HG03135 (cell line): ENCODE data around the gene NTRK2.

Source experiments
- ATAC-seq: cut with Tn5 transposase; IDR thresholded peaks from one replicate; pipeline ENCODE4 v1.9.1; 2021; ENCODE audit warnings: mild to moderate bottlenecking, moderate library complexity; ENCODE audit not compliant: unreplicated experiment

Gene NTRK2

GRCh38 chr9:85004818-85005413 lies 335.4 kb downstream of the NTRK2 start:
- no peak for ATAC-seq

GRCh38 chr9:85007748-85008147 lies 338.2 kb downstream of the NTRK2 start:
- ATAC-seq, result no peak

- no peak for ATAC-seq
Measured at GRCh38 chr9:85008215-85008614, 338.7 kb downstream of the NTRK2 start.

- peak; percentile 80 for ATAC-seq
Measured at GRCh38 chr9:85009251-85009650, 339.7 kb downstream of the NTRK2 start.

GRCh38 chr9:85013703-85014102 lies 344.2 kb downstream of the NTRK2 start:
- ATAC-seq, result no peak

- no peak for ATAC-seq
Measured at GRCh38 chr9:85014292-85014691, 344.8 kb downstream of the NTRK2 start.

- no peak for ATAC-seq
Measured at GRCh38 chr9:85016384-85017006, 347.0 kb downstream of the NTRK2 start.

GRCh38 chr9:85020791-85021190 lies 351.3 kb downstream of the NTRK2 start:
- ATAC-seq, result no peak

- ATAC-seq, result no peak
Measured at GRCh38 chr9:85021686-85022085, 352.2 kb downstream of the NTRK2 start.

GRCh38 chr9:85024374-85024773 lies 354.8 kb downstream of the NTRK2 start:
- no peak for ATAC-seq

- ATAC-seq, result no peak
Measured at GRCh38 chr9:85025638-85026037, 356.1 kb downstream of the NTRK2 start.

- no peak for ATAC-seq
Measured at GRCh38 chr9:85027870-85028269, 358.3 kb downstream of the NTRK2 start.

- ATAC-seq, result no peak
Measured at GRCh38 chr9:85030316-85030715, 360.8 kb downstream of the NTRK2 start.

GRCh38 chr9:85036496-85036895 lies 367.0 kb downstream of the NTRK2 start:
- no peak for ATAC-seq

GRCh38 chr9:85038061-85038460 lies 368.5 kb downstream of the NTRK2 start:
- ATAC-seq, result no peak

GRCh38 chr9:85038824-85039608 lies 369.5 kb downstream of the NTRK2 start:
- no peak for ATAC-seq

GRCh38 chr9:85040146-85040545 lies 370.6 kb downstream of the NTRK2 start:
- ATAC-seq, result no peak

- ATAC-seq, result no peak
Measured at GRCh38 chr9:85040821-85041465, 371.4 kb downstream of the NTRK2 start.

- no peak for ATAC-seq
Measured at GRCh38 chr9:85041466-85042137, 372.1 kb downstream of the NTRK2 start.

GRCh38 chr9:85042981-85043647 lies 373.6 kb downstream of the NTRK2 start:
- ATAC-seq, result no peak

GRCh38 chr9:85045271-85045670 lies 375.7 kb downstream of the NTRK2 start:
- ATAC-seq, result no peak
